ACC112 (cell line): ENCODE data around the gene OR51B2.
A peak's percentile ranks its signal among the peaks of the same experiment; 100 is the strongest.

Experiments used
- H2AFZ ChIP-seq: fragments of 200-600 bp; sonication (generic); one replicate; pipeline ENCODE4 v1.6.0; 2017; ENCODE audit warnings: antibody characterized with exemption, low read length; ENCODE audit not compliant: unreplicated experiment
- H3K27ac ChIP-seq: fragments of 200-600 bp; sonication (generic); 2 replicates; pipeline ENCODE4 v1.5.1; 2014; ENCODE audit warnings: low read depth, mild to moderate bottlenecking, antibody characterized with exemption, low read length, moderate library complexity
- H3K27me3 ChIP-seq: fragments of 200-600 bp; sonication (generic); 2 replicates; pipeline ENCODE4 v1.6.1; 2014; ENCODE audit warnings: mild to moderate bottlenecking, antibody characterized with exemption, low read length, moderate library complexity, mixed read lengths; ENCODE audit not compliant: insufficient read depth
- H3K36me3 ChIP-seq: fragments of 200-600 bp; sonication (generic); 2 replicates; pipeline ENCODE4 v1.6.1; 2016; ENCODE audit warnings: mild to moderate bottlenecking, antibody characterized with exemption, low read length, moderate library complexity, mixed read lengths; ENCODE audit not compliant: insufficient read depth
- H3K4me1 ChIP-seq: fragments of 200-600 bp; sonication (generic); one replicate; pipeline ENCODE4 v1.6.1; 2016; ENCODE audit warnings: low read length, mixed read lengths; ENCODE audit not compliant: insufficient read depth, unreplicated experiment, control insufficient read depth
- H3K4me3 ChIP-seq: fragments of 200-600 bp; sonication (generic); 2 replicates; pipeline ENCODE4 v1.5.1; 2014; ENCODE audit warnings: mild to moderate bottlenecking, low read depth, low read length
- H3K79me2 ChIP-seq: fragments of 200-600 bp; sonication (generic); one replicate; pipeline ENCODE4 v1.6.0; 2016; ENCODE audit warnings: low read length; ENCODE audit not compliant: control insufficient read depth, unreplicated experiment, insufficient read depth

The OR51B2 gene

GRCh38 chr11:5283086-5283485 lies 41.0 kb downstream of the OR51B2 start:
- H3K27ac ChIP-seq, result no peak overlapping the region
- no peak overlapping the region for H3K4me3 ChIP-seq
- no peaks in the 10 kb centered on the region for H3K27me3 ChIP-seq
- H3K36me3 ChIP-seq, result no peaks in the 10 kb centered on the region
- H3K4me1 ChIP-seq, result peaks cover 16% of the 10 kb centered on the region
- H3K79me2 ChIP-seq, result no peaks in the 10 kb centered on the region
- H2AFZ ChIP-seq, result no peak overlapping the region

GRCh38 chr11:5282628-5283027 lies 41.5 kb downstream of the OR51B2 start:
- H3K79me2 ChIP-seq, result no peaks in the 10 kb centered on the region
- H3K36me3 ChIP-seq, result no peaks in the 10 kb centered on the region
- peaks cover 20% of the 10 kb centered on the region for H3K4me1 ChIP-seq
- H2AFZ ChIP-seq, result no peak overlapping the region
- H3K27ac ChIP-seq, result no peak overlapping the region
- H3K4me3 ChIP-seq, result no peak overlapping the region
- H3K27me3 ChIP-seq, result no peaks in the 10 kb centered on the region

GRCh38 chr11:5281596-5281995 lies 42.5 kb downstream of the OR51B2 start:
- no peaks in the 10 kb centered on the region for H3K27me3 ChIP-seq
- no peak overlapping the region for H2AFZ ChIP-seq
- H3K4me3 ChIP-seq, result no peak overlapping the region
- no peaks in the 10 kb centered on the region for H3K36me3 ChIP-seq
- no peak overlapping the region for H3K27ac ChIP-seq
- no peaks in the 10 kb centered on the region for H3K79me2 ChIP-seq
- H3K4me1 ChIP-seq, result peaks cover 20% of the 10 kb centered on the region

- Histone ChIP-seq H2AFZ (peak overlapping the region; percentile 61), H3K4me1 (peaks cover 20% of the 10 kb centered on the region), H3K27ac (peak overlapping the region; percentile 22), H3K27me3 (no peaks in the 10 kb centered on the region), H3K4me3 (no peak overlapping the region), H3K79me2 (no peaks in the 10 kb centered on the region), H3K36me3 (no peaks in the 10 kb centered on the region)
These were observed 43.5 kb downstream of the OR51B2 start for GRCh38 chr11:5280582-5281102.

GRCh38 chr11:5279471-5280090 lies 44.5 kb downstream of the OR51B2 start:
- no peak overlapping the region for H3K27ac ChIP-seq
- H3K4me1 ChIP-seq, result peaks cover 20% of the 10 kb centered on the region
- H3K27me3 ChIP-seq, result no peaks in the 10 kb centered on the region
- H2AFZ ChIP-seq, result peak overlapping the region; percentile 53
- H3K4me3 ChIP-seq, result no peak overlapping the region
- H3K79me2 ChIP-seq, result no peaks in the 10 kb centered on the region
- no peaks in the 10 kb centered on the region for H3K36me3 ChIP-seq

GRCh38 chr11:5277807-5278382 lies 46.2 kb downstream of the OR51B2 start:
- Histone ChIP-seq H3K79me2 (no peaks in the 10 kb centered on the region), H3K4me3 (no peak overlapping the region), H3K36me3 (no peaks in the 10 kb centered on the region), H2AFZ (no peak overlapping the region), H3K27me3 (no peaks in the 10 kb centered on the region), H3K27ac (no peak overlapping the region), H3K4me1 (peaks cover 20% of the 10 kb centered on the region)

- no peak overlapping the region for H3K27ac ChIP-seq
- H3K79me2 ChIP-seq, result no peaks in the 10 kb centered on the region
- peaks cover 20% of the 10 kb centered on the region for H3K4me1 ChIP-seq
- no peaks in the 10 kb centered on the region for H3K27me3 ChIP-seq
- no peaks in the 10 kb centered on the region for H3K36me3 ChIP-seq
- no peak overlapping the region for H3K4me3 ChIP-seq
- no peak overlapping the region for H2AFZ ChIP-seq
These were observed 47.4 kb downstream of the OR51B2 start for GRCh38 chr11:5276697-5277096.

- Histone ChIP-seq H2AFZ (no peak overlapping the region), H3K4me1 (peaks cover 14% of the 10 kb centered on the region), H3K27ac (no peak overlapping the region), H3K27me3 (no peaks in the 10 kb centered on the region), H3K36me3 (no peaks in the 10 kb centered on the region), H3K4me3 (no peak overlapping the region), H3K79me2 (no peaks in the 10 kb centered on the region)
These were observed 48.6 kb downstream of the OR51B2 start for GRCh38 chr11:5275369-5276110.

- H2AFZ ChIP-seq, result no peak overlapping the region
- H3K27me3 ChIP-seq, result no peaks in the 10 kb centered on the region
- no peaks in the 10 kb centered on the region for H3K79me2 ChIP-seq
- peaks cover 5% of the 10 kb centered on the region for H3K4me1 ChIP-seq
- no peak overlapping the region for H3K27ac ChIP-seq
- no peak overlapping the region for H3K4me3 ChIP-seq
- H3K36me3 ChIP-seq, result no peaks in the 10 kb centered on the region
These were observed 49.7 kb downstream of the OR51B2 start for GRCh38 chr11:5274395-5274794.
